Uterus (tissue), 4 donors: ENCODE data around the gene PTPRQ. TPM values are rescaled to one million over a fixed set of nuclear protein-coding genes. Genes with fewer than 3 reads are reported as not detected.

Experiments
- DNase-seq, 2 donors: peaks; one replicate each; pipeline ENCODE4 v3.0.0-alpha.2; 2019 to 2020
- H3K27ac ChIP-seq, 2 donors: fragments of 200-600 bp; sonication (generic); 1 replicate in 1 of 2; 2 replicates in 1 of 2; pipeline ENCODE4 v1.5.1; 2016 to 2018
- H3K27me3 ChIP-seq, 2 donors: fragments of 200-600 bp; sonication (generic); one replicate each; pipeline ENCODE4 v1.5.1; 2018 to 2019; ENCODE audit warnings: control low read depth in 1 of 2
- H3K36me3 ChIP-seq, 2 donors: fragments of 200-600 bp; sonication (generic); one replicate each; pipeline ENCODE4 v1.5.1; 2019; ENCODE audit warnings: control low read depth in 1 of 2
- H3K4me1 ChIP-seq, 2 donors: fragments of 200-600 bp; sonication (generic); one replicate each; pipeline ENCODE4 v1.5.1; 2018 to 2019; ENCODE audit warnings: control low read depth in 1 of 2
- H3K4me3 ChIP-seq, 2 donors: fragments of 200-600 bp; sonication (generic); 1 replicate in 1 of 2; 2 replicates in 1 of 2; pipeline ENCODE4 v1.5.1; 2018 to 2019; ENCODE audit warnings: mild to moderate bottlenecking in 1 of 2
- H3K9me3 ChIP-seq, 2 donors: fragments of 200-600 bp; sonication (generic); one replicate each; pipeline ENCODE4 v1.5.1; 2019; ENCODE audit warnings: control low read depth in 1 of 2
- POLR2A ChIP-seq, 2 donors: fragments of 450-650 bp; IDR thresholded peaks; one replicate each; pipeline ENCODE4 v1.6.1; 2016; ENCODE audit warnings: antibody characterized with exemption in 2 of 2, mild to moderate bottlenecking in 1 of 2, moderate library complexity in 1 of 2
- intact Hi-C: fragments of 100-400 bp; cut with DNase I; formaldehyde crosslinking; loops from one replicate; pipeline ENCODE4 v1.15.1; 2023; ENCODE audit warnings: low total_unique reads
- total RNA-seq, 4 donors: library from RNA; depleted of rRNA in 3 of 4; stranded (reverse); fragments of >200 nt in 3 of 4; gene quantifications; one replicate each; pipeline versions ENCODE4 v1.1.0 to v1.2.4, GENCODE V29; 2014 to 2023
- TF ChIP-seq, protein P1 (sequence below), 4 experiments: fragments of 200-600 bp in 2 of 4; fragments of 450-650 bp in 2 of 4; sonication (generic) in 2 of 4; IDR thresholded peaks; one replicate each; pipeline ENCODE4 v1.5.1; 2016 to 2019; ENCODE audit warnings: antibody characterized with exemption in 4 of 4, mild to moderate bottlenecking in 2 of 4, moderate library complexity in 1 of 4
- donor health status: DM: yes; HTN: yes; CAD: no.

Gene PTPRQ
- total RNA-seq, 4 donors from 2014 or later, result 0.29 to 1.3 (median 1.0) TPM; not detected in 1

DNA sequence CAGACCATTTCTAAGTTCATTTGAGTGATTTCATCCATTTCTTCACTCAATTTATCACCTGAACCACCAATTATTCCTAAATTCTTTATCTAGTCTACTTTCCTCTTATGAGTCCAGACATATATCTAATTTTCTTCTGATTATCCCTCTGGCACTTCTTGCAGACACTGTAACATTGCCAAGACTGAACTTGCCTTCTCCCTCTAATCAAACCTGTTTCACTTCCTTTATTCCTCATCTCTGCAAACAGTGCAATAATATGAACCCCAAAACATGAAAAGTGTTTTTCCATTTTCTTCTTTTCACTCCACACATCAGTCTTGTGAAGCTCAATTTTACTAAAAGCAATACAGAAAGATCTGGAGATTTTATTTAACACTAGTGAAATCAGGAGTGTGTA lies 37.8 kb upstream of the PTPRQ start:
- TF ChIP-seq POLR2A (IDR thresholded peaks at IDR 0.05), result no peak
- TF ChIP-seq, protein P1, sequence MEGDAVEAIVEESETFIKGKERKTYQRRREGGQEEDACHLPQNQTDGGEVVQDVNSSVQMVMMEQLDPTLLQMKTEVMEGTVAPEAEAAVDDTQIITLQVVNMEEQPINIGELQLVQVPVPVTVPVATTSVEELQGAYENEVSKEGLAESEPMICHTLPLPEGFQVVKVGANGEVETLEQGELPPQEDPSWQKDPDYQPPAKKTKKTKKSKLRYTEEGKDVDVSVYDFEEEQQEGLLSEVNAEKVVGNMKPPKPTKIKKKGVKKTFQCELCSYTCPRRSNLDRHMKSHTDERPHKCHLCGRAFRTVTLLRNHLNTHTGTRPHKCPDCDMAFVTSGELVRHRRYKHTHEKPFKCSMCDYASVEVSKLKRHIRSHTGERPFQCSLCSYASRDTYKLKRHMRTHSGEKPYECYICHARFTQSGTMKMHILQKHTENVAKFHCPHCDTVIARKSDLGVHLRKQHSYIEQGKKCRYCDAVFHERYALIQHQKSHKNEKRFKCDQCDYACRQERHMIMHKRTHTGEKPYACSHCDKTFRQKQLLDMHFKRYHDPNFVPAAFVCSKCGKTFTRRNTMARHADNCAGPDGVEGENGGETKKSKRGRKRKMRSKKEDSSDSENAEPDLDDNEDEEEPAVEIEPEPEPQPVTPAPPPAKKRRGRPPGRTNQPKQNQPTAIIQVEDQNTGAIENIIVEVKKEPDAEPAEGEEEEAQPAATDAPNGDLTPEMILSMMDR (IDR thresholded peaks at IDR 0.05), result no peak
- intact Hi-C loops, result no loop called here

GRCh38 chr12:80411787-80412186 lies 32.2 kb upstream of the PTPRQ start:
- Histone ChIP-seq H3K36me3 (no peaks in the 10 kb centered on the region), H3K4me1 (no peaks in the 10 kb centered on the region), H3K9me3 (no peaks in the 10 kb centered on the region), H3K27ac (no peak overlapping the region), H3K27me3 (no peaks in the 10 kb centered on the region), H3K4me3 (no peak overlapping the region)
- TF ChIP-seq POLR2A (IDR thresholded peaks at IDR 0.05), result no peak
- TF ChIP-seq, protein P1 (IDR thresholded peaks at IDR 0.05), result no peak
- intact Hi-C loops, result no loop called here
- DNase-seq, result no peak

More for the DNA sequence above, 37.8 kb upstream of the PTPRQ start:
- H3K36me3 ChIP-seq, result no peaks in the 10 kb centered on the region
- H3K27me3 ChIP-seq, result no peaks in the 10 kb centered on the region
- no peaks in the 10 kb centered on the region for H3K9me3 ChIP-seq
- DNase-seq, result no peak
- no peak overlapping the region for H3K27ac ChIP-seq
- H3K4me3 ChIP-seq, result no peak overlapping the region
- no peaks in the 10 kb centered on the region for H3K4me1 ChIP-seq

- H3K4me1 ChIP-seq, result no peaks in the 10 kb centered on the region
- H3K27me3 ChIP-seq, result no peaks in the 10 kb centered on the region
- intact Hi-C loops, result no loop called here
- H3K9me3 ChIP-seq, result no peaks in the 10 kb centered on the region
- H3K36me3 ChIP-seq, result no peaks in the 10 kb centered on the region
- TF ChIP-seq POLR2A (IDR thresholded peaks at IDR 0.05), result no peak
- TF ChIP-seq, protein P1 (IDR thresholded peaks at IDR 0.05), result peak; percentile 51 to 71 (median 55)
- DNase-seq, result no peak
- no peak overlapping the region for H3K4me3 ChIP-seq
- no peak overlapping the region for H3K27ac ChIP-seq
These were observed 31.6 kb upstream of the PTPRQ start for GRCh38 chr12:80412343-80412953.

- Histone ChIP-seq H3K27ac (no peak overlapping the region), H3K4me3 (no peak overlapping the region), H3K4me1 (no peaks in the 10 kb centered on the region), H3K9me3 (no peaks in the 10 kb centered on the region), H3K36me3 (no peaks in the 10 kb centered on the region), H3K27me3 (no peaks in the 10 kb centered on the region)
- TF ChIP-seq, protein P1 (IDR thresholded peaks at IDR 0.05), result no peak
- TF ChIP-seq POLR2A (IDR thresholded peaks at IDR 0.05), result no peak
- intact Hi-C loops, result no loop called here
- no peak for DNase-seq
These were observed 30.6 kb upstream of the PTPRQ start for GRCh38 chr12:80413462-80413861.

GRCh38 chr12:80415466-80415865 lies 28.6 kb upstream of the PTPRQ start:
- intact Hi-C loops, result no loop called here
- Histone ChIP-seq H3K27me3 (no peaks in the 10 kb centered on the region), H3K36me3 (no peaks in the 10 kb centered on the region), H3K27ac (no peak overlapping the region), H3K9me3 (no peaks in the 10 kb centered on the region), H3K4me1 (peaks cover 0 to 3% of the 10 kb centered on the region in 2 donors), H3K4me3 (no peak overlapping the region)
- DNase-seq, result no peak
- TF ChIP-seq POLR2A (IDR thresholded peaks at IDR 0.05), result no peak
- TF ChIP-seq, protein P1 (IDR thresholded peaks at IDR 0.05), result no peak
